HCEC 1CT (cell line): ENCODE measurements around the gene LHFPL5.

Experiments
- DNase-seq: peaks from one replicate; pipeline ENCODE4 v3.0.0-alpha.2; 2017

Gene LHFPL5

GRCh38 chr6:35794536-35795452 lies 10.4 kb upstream of the LHFPL5 start:
- no peak for DNase-seq

- no peak for DNase-seq
These were observed 9.6 kb upstream of the LHFPL5 start for GRCh38 chr6:35795453-35796071.

- no peak for DNase-seq
These were observed 8.9 kb upstream of the LHFPL5 start for GRCh38 chr6:35796236-35796635.

GRCh38 chr6:35797837-35798526 lies 7.2 kb upstream of the LHFPL5 start:
- no peak for DNase-seq

- no peak for DNase-seq
These were observed 6.4 kb upstream of the LHFPL5 start for GRCh38 chr6:35798706-35799105.

GRCh38 chr6:35801148-35801547 lies 4.0 kb upstream of the LHFPL5 start:
- no peak for DNase-seq

- no peak for DNase-seq
These were observed 3.5 kb downstream of the LHFPL5 start for GRCh38 chr6:35808688-35809087.

- no peak for DNase-seq
These were observed 4.7 kb downstream of the LHFPL5 start for GRCh38 chr6:35809809-35810208.

- peak; percentile 81 for DNase-seq
These were observed 6.0 kb downstream of the LHFPL5 start for GRCh38 chr6:35810971-35811698.

GRCh38 chr6:35811699-35811995 lies 6.5 kb downstream of the LHFPL5 start:
- DNase-seq: no peak

GRCh38 chr6:35817515-35817914 lies 12.4 kb downstream of the LHFPL5 start:
- DNase-seq: no peak

- no peak for DNase-seq
These were observed 18.4 kb downstream of the LHFPL5 start for GRCh38 chr6:35823601-35824000.

- no peak for DNase-seq
These were observed 19.5 kb downstream of the LHFPL5 start for GRCh38 chr6:35824552-35825192.

GRCh38 chr6:35829306-35829705 lies 24.2 kb downstream of the LHFPL5 start:
- no peak for DNase-seq

GRCh38 chr6:35831257-35832007 lies 26.3 kb downstream of the LHFPL5 start:
- DNase-seq: no peak

GRCh38 chr6:35833536-35833935 lies 28.4 kb downstream of the LHFPL5 start:
- DNase-seq: peak; percentile 39

GRCh38 chr6:35839019-35839418 lies 33.9 kb downstream of the LHFPL5 start:
- DNase-seq: no peak

GRCh38 chr6:35842381-35842780 lies 37.2 kb downstream of the LHFPL5 start:
- no peak for DNase-seq

- no peak for DNase-seq
These were observed 39.1 kb downstream of the LHFPL5 start for GRCh38 chr6:35844290-35844689.

- no peak for DNase-seq
These were observed 45.1 kb downstream of the LHFPL5 start for GRCh38 chr6:35850208-35850607.

- DNase-seq: no peak
These were observed 47.8 kb downstream of the LHFPL5 start for GRCh38 chr6:35852994-35853393.

GRCh38 chr6:35856250-35856649 lies 51.1 kb downstream of the LHFPL5 start:
- no peak for DNase-seq
